ENCODE measurements around the gene MAPK1. TPM values are rescaled to one million over a fixed set of nuclear protein-coding genes. Genes with fewer than 3 reads are reported as not detected.
"Not testable (repeated sequence)": the region's sequence is repeated elsewhere in the genome, so short reads cannot be mapped to it uniquely, and the experiment has no call there.

Gene MAPK1
- total and polyA plus RNA-seq, 2 experiments from 2014 or later = 72.3 to 76.0 TPM

GRCh38 chr22:21881841-21882753 is 14.7 kb upstream of the MAPK1 start:
- H4K20me1 ChIP-seq (ENCODE audit: insufficient read depth) = no peaks in the 10 kb centered on the region
- WGBS, 2 experiments (ENCODE audit: low coverage in 1 of 2, low lambda C conversion rate in 2 of 2, missing lambda C conversion rate in 2 of 2) = 83 to 90% methylated on average over 10 of the region's 10 CpGs
- no peak overlapping the region for H3K4me3 ChIP-seq
- H3K36me3 ChIP-seq (ENCODE audit: low read depth) = no peaks in the 10 kb centered on the region
- peaks cover 1% of the 10 kb centered on the region for H3K4me1 ChIP-seq (ENCODE audit: insufficient read depth)
- no peaks in the 10 kb centered on the region for H3K9me3 ChIP-seq (ENCODE audit: low read depth)
- no peaks in the 10 kb centered on the region for H3F3A ChIP-seq (ENCODE audit: insufficient read depth)
- TF ChIP-seq EZH2 (IDR thresholded peaks at IDR 0.05; ENCODE audit: insufficient read depth, poor library complexity, severe bottlenecking) = no peak
- TF ChIP-seq EZH2phosphoT487 (IDR thresholded peaks at IDR 0.05; ENCODE audit: insufficient read depth, low read depth) = no peak
- no peaks in the 10 kb centered on the region for H3K9me2 ChIP-seq (ENCODE audit: insufficient read depth)
- no peaks in the 10 kb centered on the region for H3K27me3 ChIP-seq (replicated peaks; ENCODE audit: insufficient read depth)
- no peak overlapping the region for H2AFZ ChIP-seq
- DNase-seq = no peak
- in situ Hi-C loops (cut with MboI) = no loop called here
- H3K9ac ChIP-seq = no peak overlapping the region
- no peaks in the 10 kb centered on the region for H3K79me2 ChIP-seq (ENCODE audit: insufficient read depth)
- no peak overlapping the region for H3K27ac ChIP-seq
- H3K4me2 ChIP-seq (ENCODE audit: unreplicated experiment) = no peak overlapping the region

GRCh38 chr22:21876486-21877176 is 9.2 kb upstream of the MAPK1 start:
- H4K20me1 ChIP-seq (ENCODE audit: insufficient read depth) = no peaks in the 10 kb centered on the region
- peak; percentile 85 for DNase-seq
- H2AFZ ChIP-seq = no peak overlapping the region
- in situ Hi-C loops (cut with MboI) = no loop called here
- 64 to 66% methylated on average over 4 of the region's 4 CpGs for WGBS, 2 experiments (ENCODE audit: low coverage in 1 of 2, low lambda C conversion rate in 2 of 2, missing lambda C conversion rate in 2 of 2)
- H3K9ac ChIP-seq = peak overlapping the region; percentile 30; the same call in 1 of the 2 replicates
- H3K27ac ChIP-seq = peak overlapping the region; percentile 44
- no peaks in the 10 kb centered on the region for H3K9me2 ChIP-seq (ENCODE audit: insufficient read depth)
- H3K9me3 ChIP-seq (ENCODE audit: low read depth) = no peaks in the 10 kb centered on the region
- H3K36me3 ChIP-seq (ENCODE audit: low read depth) = no peaks in the 10 kb centered on the region
- no peak overlapping the region for H3K4me2 ChIP-seq (ENCODE audit: unreplicated experiment)
- H3F3A ChIP-seq (ENCODE audit: insufficient read depth) = no peaks in the 10 kb centered on the region
- no peaks in the 10 kb centered on the region for H3K27me3 ChIP-seq (replicated peaks; ENCODE audit: insufficient read depth)
- H3K79me2 ChIP-seq (ENCODE audit: insufficient read depth) = no peaks in the 10 kb centered on the region
- H3K4me3 ChIP-seq = no peak overlapping the region
- no peak for TF ChIP-seq EZH2 (IDR thresholded peaks at IDR 0.05; ENCODE audit: insufficient read depth, poor library complexity, severe bottlenecking)
- no peak for TF ChIP-seq EZH2phosphoT487 (IDR thresholded peaks at IDR 0.05; ENCODE audit: insufficient read depth, low read depth)
- H3K4me1 ChIP-seq (ENCODE audit: insufficient read depth) = peaks cover 9% of the 10 kb centered on the region

GRCh38 chr22:21874953-21875352 is 7.5 kb upstream of the MAPK1 start:
- H4K20me1 ChIP-seq (ENCODE audit: insufficient read depth); H3F3A ChIP-seq (ENCODE audit: insufficient read depth); H3K4me2 ChIP-seq (ENCODE audit: unreplicated experiment); H3K36me3 ChIP-seq (ENCODE audit: low read depth); H3K27ac ChIP-seq; H3K4me3 ChIP-seq; H2AFZ ChIP-seq; in situ Hi-C loops (cut with MboI); H3K9ac ChIP-seq; H3K9me3 ChIP-seq (ENCODE audit: low read depth); DNase-seq; H3K27me3 ChIP-seq (replicated peaks; ENCODE audit: insufficient read depth); H3K4me1 ChIP-seq (ENCODE audit: insufficient read depth); H3K79me2 ChIP-seq (ENCODE audit: insufficient read depth); H3K9me2 ChIP-seq (ENCODE audit: insufficient read depth): not testable (repeated sequence)
- WGBS, 2 experiments (ENCODE audit: low coverage in 1 of 2, low lambda C conversion rate in 2 of 2, missing lambda C conversion rate in 2 of 2) = 83 to 86% methylated on average over 4 of the region's 4 CpGs

DNA sequence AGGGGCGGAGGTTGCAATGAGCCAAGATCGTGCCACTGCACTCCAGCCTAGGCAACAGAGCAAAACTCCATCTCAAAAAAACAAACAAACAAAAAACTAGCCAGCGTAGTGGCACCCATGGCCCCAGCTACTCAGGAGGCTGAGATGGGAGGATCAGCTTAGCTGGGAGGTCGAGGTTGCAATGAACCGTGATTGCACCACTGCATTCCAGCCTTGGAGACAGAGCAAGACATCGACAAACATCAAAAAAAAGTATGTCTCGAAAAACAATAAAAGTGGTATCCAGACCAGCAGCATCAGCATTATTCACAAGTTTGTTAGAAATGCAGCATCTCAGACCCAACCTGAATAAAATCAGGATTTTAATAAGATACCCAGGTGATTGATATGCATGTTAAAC is 6.2 kb upstream of the MAPK1 start:
- no peaks in the 10 kb centered on the region for H4K20me1 ChIP-seq (ENCODE audit: insufficient read depth)

DNA sequence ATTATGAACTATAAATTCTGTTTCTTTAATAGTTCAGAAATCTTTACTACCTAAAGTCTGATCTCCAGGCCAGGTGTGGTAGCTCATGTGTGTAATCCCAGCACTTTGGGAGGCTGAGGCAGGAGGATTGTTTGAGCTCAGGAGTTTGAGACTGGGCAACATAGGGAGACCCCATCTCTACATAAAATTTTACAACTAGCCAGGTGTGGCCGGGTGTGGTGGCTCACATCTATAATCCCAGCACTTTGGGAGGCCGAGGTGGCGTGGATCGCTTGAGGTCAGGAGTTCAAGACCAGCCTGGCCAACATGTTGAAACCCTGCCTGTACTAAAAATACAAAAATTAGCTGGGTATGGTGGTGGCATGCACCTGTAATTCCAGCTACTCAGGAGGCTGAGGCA is 5.3 kb upstream of the MAPK1 start:
- H2AFZ ChIP-seq; DNase-seq; H3K4me2 ChIP-seq (ENCODE audit: unreplicated experiment); H3K4me1 ChIP-seq (ENCODE audit: insufficient read depth); H3K4me3 ChIP-seq; H3K36me3 ChIP-seq (ENCODE audit: low read depth); H3F3A ChIP-seq (ENCODE audit: insufficient read depth); H3K79me2 ChIP-seq (ENCODE audit: insufficient read depth); H3K9me3 ChIP-seq (ENCODE audit: low read depth); H3K9ac ChIP-seq; H4K20me1 ChIP-seq (ENCODE audit: insufficient read depth); H3K27ac ChIP-seq; in situ Hi-C loops (cut with MboI); H3K9me2 ChIP-seq (ENCODE audit: insufficient read depth); H3K27me3 ChIP-seq (replicated peaks; ENCODE audit: insufficient read depth): not testable (repeated sequence)
- WGBS, 2 experiments (ENCODE audit: low coverage in 1 of 2, low lambda C conversion rate in 2 of 2, missing lambda C conversion rate in 2 of 2) = 93 to 94% methylated on average over 4 of the region's 4 CpGs

More for the DNA sequence above, 6.2 kb upstream of the MAPK1 start:
- 89 to 90% methylated on average over 7 of the region's 7 CpGs for WGBS, 2 experiments (ENCODE audit: low coverage in 1 of 2, low lambda C conversion rate in 2 of 2, missing lambda C conversion rate in 2 of 2)
- Histone ChIP-seq H2AFZ (no peak overlapping the region), H3K9me2 (ENCODE audit: insufficient read depth) (no peaks in the 10 kb centered on the region), H3K9ac (no peak overlapping the region), H3K36me3 (ENCODE audit: low read depth) (no peaks in the 10 kb centered on the region), H3K4me1 (ENCODE audit: insufficient read depth) (peaks cover 9% of the 10 kb centered on the region), H3K27ac (no peak overlapping the region), H3K4me3 (no peak overlapping the region), H3K27me3 (replicated peaks; ENCODE audit: insufficient read depth) (no peaks in the 10 kb centered on the region), H3F3A (ENCODE audit: insufficient read depth) (no peaks in the 10 kb centered on the region), H3K9me3 (ENCODE audit: low read depth) (no peaks in the 10 kb centered on the region), H3K79me2 (ENCODE audit: insufficient read depth) (no peaks in the 10 kb centered on the region), H3K4me2 (ENCODE audit: unreplicated experiment) (no peak overlapping the region)
- in situ Hi-C loops (cut with MboI) = no loop called here
- TF ChIP-seq EZH2phosphoT487 (IDR thresholded peaks at IDR 0.05; ENCODE audit: insufficient read depth, low read depth) (no peak), EZH2 (IDR thresholded peaks at IDR 0.05; ENCODE audit: insufficient read depth, poor library complexity, severe bottlenecking) (no peak)
- DNase-seq = no peak
